NCI-H82 treated with DMSO at 0.1 percent for 48 hours (cell line): ENCODE measurements around the gene VSX2.
"Not testable (repeated sequence)": the region's sequence is repeated elsewhere in the genome, so short reads cannot be mapped to it uniquely, and the experiment has no call there.

Experiments
- DNase-seq: peaks from one replicate; lab custom pipeline; 2025; ENCODE audit not compliant: unreplicated experiment; lab: John Stamatoyannopoulos, UW

VSX2 gene

DNA sequence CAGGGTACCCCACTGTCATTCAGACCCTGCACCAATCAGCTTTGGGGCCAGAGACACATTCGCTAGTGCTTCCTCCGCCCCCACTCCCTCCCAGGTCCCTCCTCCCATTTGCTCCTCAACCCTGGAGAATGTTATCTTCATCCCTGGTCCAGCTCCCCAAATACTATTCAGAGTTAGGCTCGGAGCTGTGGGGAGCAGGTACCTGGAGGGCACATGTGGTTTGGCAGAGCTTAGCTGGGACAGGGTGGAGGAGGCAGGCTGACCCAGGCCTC, 19.5 kb downstream of the VSX2 start:
- DNase-seq = no peak

GRCh38 chr14:74259513-74259912, 20.3 kb downstream of the VSX2 start:
- no peak for DNase-seq

DNA sequence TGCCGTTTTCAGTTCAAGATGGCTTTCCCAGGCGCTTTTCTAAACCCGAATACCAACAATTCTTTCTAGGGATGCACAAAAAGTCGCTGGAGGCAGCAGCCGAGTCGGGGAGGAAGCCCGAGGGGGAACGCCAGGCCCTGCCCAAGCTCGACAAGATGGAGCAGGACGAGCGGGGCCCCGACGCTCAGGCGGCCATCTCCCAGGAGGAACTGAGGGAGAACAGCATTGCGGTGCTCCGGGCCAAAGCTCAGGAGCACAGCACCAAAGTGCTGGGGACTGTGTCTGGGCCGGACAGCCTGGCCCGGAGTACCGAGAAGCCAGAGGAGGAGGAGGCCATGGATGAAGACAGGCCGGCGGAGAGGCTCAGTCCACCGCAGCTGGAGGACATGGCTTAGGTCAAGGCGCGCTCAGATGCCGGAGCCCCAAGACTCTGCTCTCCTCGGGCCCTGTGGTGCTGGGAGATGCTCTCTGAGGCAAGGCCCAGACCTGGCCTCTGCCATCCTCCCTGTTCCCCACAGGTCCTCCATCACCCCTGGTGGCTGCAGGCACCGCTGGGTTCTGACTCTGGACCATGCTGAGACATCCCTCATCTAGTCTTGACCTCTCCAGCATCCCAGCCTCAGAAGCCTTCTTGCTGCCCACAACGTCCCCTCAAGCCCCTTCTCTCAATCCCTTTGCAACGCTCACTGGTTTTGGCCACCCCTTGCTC, 21.4 kb downstream of the VSX2 start:
- DNase-seq = no peak

DNA sequence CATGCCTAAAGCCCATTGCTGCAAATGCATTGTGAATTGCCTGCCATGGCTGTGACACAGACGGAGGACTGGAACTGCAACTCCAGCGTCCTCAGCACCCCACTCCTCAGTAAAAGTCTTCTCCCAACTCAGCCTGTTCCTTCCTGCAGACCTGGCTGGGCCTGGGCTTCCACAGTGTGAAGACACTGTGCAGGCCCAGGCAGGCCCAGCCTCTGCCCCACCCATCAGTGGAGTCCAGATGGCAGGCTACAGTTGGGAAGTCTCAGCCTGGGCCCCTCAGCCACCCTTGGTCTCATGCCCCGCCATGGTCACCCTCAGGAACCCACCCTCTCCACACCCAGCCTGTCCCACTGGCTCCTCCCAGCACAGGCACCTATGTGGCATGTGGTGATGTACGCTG, 22.0 kb downstream of the VSX2 start:
- DNase-seq = no peak

- DNase-seq = no peak
Observed at GRCh38 chr14:74262076-74262475, 22.8 kb downstream of the VSX2 start.

- DNase-seq = no peak
Observed at GRCh38 chr14:74263181-74263580, 23.9 kb downstream of the VSX2 start.

GRCh38 chr14:74263921-74264320, 24.7 kb downstream of the VSX2 start:
- no peak for DNase-seq

GRCh38 chr14:74265301-74265965, 26.2 kb downstream of the VSX2 start:
- peak; percentile 77 for DNase-seq

GRCh38 chr14:74267588-74267987, 28.3 kb downstream of the VSX2 start:
- no peak for DNase-seq

GRCh38 chr14:74270382-74271177, 31.3 kb downstream of the VSX2 start:
- not testable (repeated sequence) for DNase-seq

GRCh38 chr14:74271365-74271764, 32.1 kb downstream of the VSX2 start:
- DNase-seq = no peak

- DNase-seq = peak; percentile 83
Observed at GRCh38 chr14:74275241-74275841, 36.1 kb downstream of the VSX2 start.

- DNase-seq = no peak
Observed at GRCh38 chr14:74278080-74278479, 38.8 kb downstream of the VSX2 start.

- no peak for DNase-seq
Observed at GRCh38 chr14:74281069-74281468, 41.8 kb downstream of the VSX2 start.

DNA sequence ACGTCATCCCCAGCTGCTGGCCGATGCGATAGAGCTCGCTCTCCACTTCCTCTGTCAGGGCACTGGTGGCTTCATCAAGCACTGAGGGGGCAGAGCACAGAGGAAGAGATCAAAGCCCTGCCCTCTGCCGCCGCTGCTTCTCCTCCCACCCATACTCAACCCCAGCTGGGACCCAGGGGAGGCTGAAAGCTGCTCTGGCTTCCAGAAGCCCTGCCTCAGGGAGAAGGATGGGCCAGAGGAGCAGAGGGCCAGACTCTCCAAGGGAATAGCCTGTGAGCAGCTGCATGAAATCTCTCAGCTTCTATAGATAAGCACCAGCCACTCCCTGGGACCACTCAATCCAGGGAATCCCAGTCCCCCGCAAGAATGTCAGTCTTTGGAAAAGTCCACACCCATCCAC, 47.5 kb downstream of the VSX2 start:
- DNase-seq = no peak

GRCh38 chr14:74289801-74290200, 50.6 kb downstream of the VSX2 start:
- DNase-seq = no peak

DNA sequence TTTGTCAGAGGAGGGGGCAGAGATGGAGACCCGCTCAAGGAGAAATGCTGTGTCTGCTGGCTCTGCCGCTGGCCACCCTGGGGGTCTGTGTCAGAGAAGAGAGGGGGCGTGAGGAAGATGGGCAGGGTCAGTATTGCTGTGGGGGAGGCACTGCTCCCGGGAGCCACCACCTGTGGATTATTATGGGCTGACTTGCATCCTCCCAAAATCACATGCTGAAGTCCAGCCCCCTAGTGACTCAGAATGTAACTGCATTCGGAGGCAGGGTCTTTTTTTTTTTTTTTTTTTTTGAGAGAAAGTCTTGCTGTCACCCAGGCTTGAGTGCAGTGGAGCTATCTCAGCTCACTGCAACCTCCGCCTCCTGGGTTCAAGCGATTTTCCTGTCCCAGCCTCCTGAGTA, 51.2 kb downstream of the VSX2 start:
- DNase-seq = no peak

DNA sequence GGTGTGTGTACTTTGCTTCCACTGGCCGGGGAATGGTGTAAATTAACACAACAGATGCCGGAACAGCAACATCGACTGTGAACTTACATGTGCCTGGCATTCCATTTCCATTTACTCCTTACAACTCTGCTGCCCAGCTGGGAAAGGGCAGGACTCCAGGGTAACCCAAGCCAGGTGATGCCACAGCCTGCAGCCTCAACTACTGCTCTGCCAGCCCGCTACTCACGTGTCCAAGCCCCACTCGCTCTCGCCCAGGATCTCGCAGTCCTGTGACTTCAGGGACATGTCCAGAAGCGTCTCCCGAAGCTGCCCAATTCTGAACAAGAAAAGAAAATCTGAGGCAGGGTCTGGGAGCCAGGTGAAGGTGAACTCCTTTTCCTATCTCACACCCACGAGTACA, 52.8 kb downstream of the VSX2 start:
- DNase-seq = no peak

DNA sequence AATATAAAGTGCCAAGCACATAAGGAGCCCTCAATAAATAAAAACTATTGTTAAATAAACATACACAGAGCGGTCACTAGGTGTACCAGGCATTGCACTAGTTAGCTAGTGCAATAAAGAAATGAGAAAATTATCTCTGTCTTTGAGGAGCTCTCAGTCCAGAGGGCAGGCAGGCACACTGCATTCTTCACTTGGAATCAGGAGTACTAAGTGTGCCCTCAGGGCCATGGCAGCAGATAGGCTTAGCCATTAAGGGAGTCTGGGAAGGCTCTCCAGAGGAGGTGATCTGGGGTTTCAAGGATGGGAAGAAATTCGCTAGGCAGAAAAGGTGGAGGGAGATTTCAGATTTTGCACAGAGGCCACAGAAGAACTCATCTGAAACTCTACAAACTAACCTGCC, 54.4 kb downstream of the VSX2 start:
- DNase-seq = no peak

DNA sequence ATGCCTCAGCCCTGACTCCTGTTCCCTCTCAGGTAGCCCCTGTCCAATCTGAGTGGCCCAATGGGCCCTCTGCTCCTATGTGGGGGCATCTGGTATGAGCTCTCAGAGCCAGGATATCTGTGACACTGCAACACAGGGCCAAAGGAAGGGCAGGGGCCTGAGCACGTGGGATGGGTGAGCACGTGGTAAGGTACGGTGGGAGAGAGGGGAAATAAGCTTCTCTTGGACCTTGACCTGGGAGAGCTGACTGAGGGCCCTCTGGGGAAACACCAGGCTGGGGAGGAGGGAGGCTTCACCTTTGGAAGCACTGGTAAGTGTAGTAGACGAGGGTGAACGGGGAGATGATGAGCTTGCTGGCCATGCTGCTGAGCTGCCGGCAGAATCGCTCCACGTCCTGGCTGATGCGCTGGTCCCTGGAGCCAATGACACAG, 56.8 kb downstream of the VSX2 start:
- no peak for DNase-seq

GRCh38 chr14:74297986-74298385, 58.7 kb downstream of the VSX2 start:
- no peak for DNase-seq

GRCh38 chr14:74299061-74299545, 59.9 kb downstream of the VSX2 start:
- no peak for DNase-seq
